Mucosa of stomach (tissue), 1 donor: ENCODE data around the gene FIBCD1.

Source experiments
- H3K27me3 ChIP-seq: one replicate; pipeline ENCODE4 v1.7.0; 2013; ENCODE audit warnings: mild to moderate bottlenecking, low read length; ENCODE audit not compliant: control insufficient read depth, insufficient read depth
- H3K36me3 ChIP-seq: one replicate; pipeline ENCODE4 v1.7.0; 2013; ENCODE audit warnings: low read length; ENCODE audit not compliant: control insufficient read depth, insufficient read depth
- H3K4me1 ChIP-seq: one replicate; pipeline ENCODE4 v1.7.0; 2013; ENCODE audit warnings: mild to moderate bottlenecking, low read length; ENCODE audit not compliant: control insufficient read depth, insufficient read depth
- H3K4me3 ChIP-seq: one replicate; pipeline ENCODE4 v1.7.0; 2013; ENCODE audit warnings: low read length
- H3K9ac ChIP-seq: one replicate; pipeline ENCODE4 v1.7.0; 2013; ENCODE audit warnings: mild to moderate bottlenecking, low read length, moderate library complexity
- H3K9me3 ChIP-seq: one replicate; pipeline ENCODE4 v1.7.0; 2013; ENCODE audit warnings: mild to moderate bottlenecking, low read length, moderate library complexity; ENCODE audit not compliant: control insufficient read depth
- donor health status: Pancreatic carcinoma.

FIBCD1 gene

GRCh38 chr9:130946766-130947617, 7.9 kb upstream of the FIBCD1 start:
- Histone ChIP-seq H3K4me3 (no peak overlapping the region), H3K9me3 (no peaks in the 10 kb centered on the region), H3K27me3 (peaks cover 34% of the 10 kb centered on the region), H3K4me1 (peaks cover 7% of the 10 kb centered on the region), H3K9ac (no peak overlapping the region), H3K36me3 (no peaks in the 10 kb centered on the region)

GRCh38 chr9:130945173-130945572, 6.1 kb upstream of the FIBCD1 start:
- Histone ChIP-seq H3K27me3 (peaks cover 45% of the 10 kb centered on the region), H3K9me3 (no peaks in the 10 kb centered on the region), H3K4me1 (peaks cover 15% of the 10 kb centered on the region), H3K4me3 (no peak overlapping the region), H3K36me3 (no peaks in the 10 kb centered on the region), H3K9ac (no peak overlapping the region)

- H3K36me3 ChIP-seq: no peaks in the 10 kb centered on the region
- peaks cover 50% of the 10 kb centered on the region for H3K27me3 ChIP-seq
- no peak overlapping the region for H3K4me3 ChIP-seq
- H3K9me3 ChIP-seq: no peaks in the 10 kb centered on the region
- no peak overlapping the region for H3K9ac ChIP-seq
- peaks cover 15% of the 10 kb centered on the region for H3K4me1 ChIP-seq
Measured at GRCh38 chr9:130944510-130945058, 5.5 kb upstream of the FIBCD1 start.

- H3K9me3 ChIP-seq: no peaks in the 10 kb centered on the region
- no peaks in the 10 kb centered on the region for H3K36me3 ChIP-seq
- H3K4me1 ChIP-seq: peaks cover 20% of the 10 kb centered on the region
- H3K9ac ChIP-seq: no peak overlapping the region
- H3K27me3 ChIP-seq: peaks cover 53% of the 10 kb centered on the region
- H3K4me3 ChIP-seq: no peak overlapping the region
Measured at GRCh38 chr9:130943777-130944176, 4.7 kb upstream of the FIBCD1 start.

- Histone ChIP-seq H3K9ac (no peak overlapping the region), H3K9me3 (no peaks in the 10 kb centered on the region), H3K36me3 (no peaks in the 10 kb centered on the region), H3K4me1 (peaks cover 21% of the 10 kb centered on the region), H3K27me3 (peaks cover 50% of the 10 kb centered on the region), H3K4me3 (no peak overlapping the region)
Measured at GRCh38 chr9:130943221-130943620, 4.2 kb upstream of the FIBCD1 start.

GRCh38 chr9:130942679-130943078, 3.6 kb upstream of the FIBCD1 start:
- H3K36me3 ChIP-seq: no peaks in the 10 kb centered on the region
- no peak overlapping the region for H3K4me3 ChIP-seq
- H3K27me3 ChIP-seq: peaks cover 50% of the 10 kb centered on the region
- peaks cover 27% of the 10 kb centered on the region for H3K4me1 ChIP-seq
- H3K9ac ChIP-seq: no peak overlapping the region
- no peaks in the 10 kb centered on the region for H3K9me3 ChIP-seq

- H3K36me3 ChIP-seq: no peaks in the 10 kb centered on the region
- H3K4me3 ChIP-seq: no peak overlapping the region
- no peak overlapping the region for H3K9ac ChIP-seq
- H3K4me1 ChIP-seq: peaks cover 23% of the 10 kb centered on the region
- peaks cover 51% of the 10 kb centered on the region for H3K27me3 ChIP-seq
- H3K9me3 ChIP-seq: no peaks in the 10 kb centered on the region
Measured at GRCh38 chr9:130942084-130942483, 3.0 kb upstream of the FIBCD1 start.

GRCh38 chr9:130940693-130941576, 1.9 kb upstream of the FIBCD1 start:
- Histone ChIP-seq H3K9ac (no peak overlapping the region), H3K36me3 (no peaks in the 10 kb centered on the region), H3K27me3 (peaks cover 63% of the 10 kb centered on the region), H3K4me3 (no peak overlapping the region), H3K9me3 (no peaks in the 10 kb centered on the region), H3K4me1 (peaks cover 20% of the 10 kb centered on the region)

- H3K9me3 ChIP-seq: no peaks in the 10 kb centered on the region
- no peak overlapping the region for H3K9ac ChIP-seq
- no peak overlapping the region for H3K4me3 ChIP-seq
- H3K27me3 ChIP-seq: peaks cover 71% of the 10 kb centered on the region
- H3K36me3 ChIP-seq: no peaks in the 10 kb centered on the region
- peaks cover 20% of the 10 kb centered on the region for H3K4me1 ChIP-seq
Measured at GRCh38 chr9:130940027-130940549, 1.0 kb upstream of the FIBCD1 start.

GRCh38 chr9:130939405-130940026, 469 bp upstream of the FIBCD1 start:
- Histone ChIP-seq H3K27me3 (peaks cover 77% of the 10 kb centered on the region), H3K36me3 (no peaks in the 10 kb centered on the region), H3K4me3 (no peak overlapping the region), H3K4me1 (peaks cover 20% of the 10 kb centered on the region), H3K9me3 (no peaks in the 10 kb centered on the region), H3K9ac (no peak overlapping the region)

- Histone ChIP-seq H3K36me3 (no peaks in the 10 kb centered on the region), H3K4me1 (peaks cover 20% of the 10 kb centered on the region), H3K9ac (no peak overlapping the region), H3K4me3 (no peak overlapping the region), H3K9me3 (no peaks in the 10 kb centered on the region), H3K27me3 (peaks cover 86% of the 10 kb centered on the region)
Measured at GRCh38 chr9:130938184-130938651, 829 bp downstream of the FIBCD1 start.
